Endothelial cell (in vitro differentiated cells): ENCODE measurements around the gene WDR93. TPM values are rescaled to one million over a fixed set of nuclear protein-coding genes. Genes with fewer than 3 reads are reported as not detected.
"Not testable (repeated sequence)": the region's sequence is repeated elsewhere in the genome, so short reads cannot be mapped to it uniquely, and the experiment has no call there.

Experiments
- DNase-seq: peaks from one replicate; pipeline ENCODE4 v3.0.0; 2021; ENCODE audit warnings: low spot score
- H3K27ac Mint-ChIP-seq: one replicate; pipeline ENCODE4 v1.8.0; 2021; ENCODE audit warnings: mixed read lengths, inconsistent platforms; ENCODE audit not compliant: unreplicated experiment
- H3K27me3 Mint-ChIP-seq: one replicate; pipeline ENCODE4 v1.8.0; 2021; ENCODE audit warnings: mild to moderate bottlenecking, moderate library complexity, mixed read lengths, inconsistent platforms; ENCODE audit not compliant: unreplicated experiment
- H3K36me3 Mint-ChIP-seq: one replicate; pipeline ENCODE4 v1.8.0; 2021; ENCODE audit warnings: mild to moderate bottlenecking, low read depth, mixed read lengths, inconsistent platforms; ENCODE audit not compliant: unreplicated experiment
- H3K4me1 Mint-ChIP-seq: one replicate; pipeline ENCODE4 v1.8.0; 2021; ENCODE audit warnings: mild to moderate bottlenecking, mixed read lengths, inconsistent platforms; ENCODE audit not compliant: unreplicated experiment
- H3K4me3 Mint-ChIP-seq: one replicate; pipeline ENCODE4 v1.8.0; 2021; ENCODE audit warnings: mild to moderate bottlenecking, mixed read lengths, inconsistent platforms; ENCODE audit not compliant: unreplicated experiment
- H3K9me3 Mint-ChIP-seq: one replicate; pipeline ENCODE4 v1.8.0; 2021; ENCODE audit warnings: mixed read lengths, inconsistent platforms; ENCODE audit not compliant: unreplicated experiment
- total RNA-seq: library from RNA; stranded (reverse); fragmentation: NEBNext Ultra II Directional; extraction: Animal tissue kit (Norgen Biotek cat#: 25700); gene quantifications from one replicate; pipeline ENCODE4 v1.2.1, GENCODE V29; 2021; ENCODE audit not compliant: unreplicated experiment
- TF ChIP-seq, protein P1 (sequence below): fragments of 200-600 bp; sonication (generic); IDR thresholded peaks from one replicate; pipeline ENCODE4 v1.5.0; 2021; ENCODE audit warnings: antibody characterized with exemption; ENCODE audit not compliant: unreplicated experiment

Gene WDR93
- total RNA-seq, 1 donor from 2014 or later, result 0.13 TPM

DNA sequence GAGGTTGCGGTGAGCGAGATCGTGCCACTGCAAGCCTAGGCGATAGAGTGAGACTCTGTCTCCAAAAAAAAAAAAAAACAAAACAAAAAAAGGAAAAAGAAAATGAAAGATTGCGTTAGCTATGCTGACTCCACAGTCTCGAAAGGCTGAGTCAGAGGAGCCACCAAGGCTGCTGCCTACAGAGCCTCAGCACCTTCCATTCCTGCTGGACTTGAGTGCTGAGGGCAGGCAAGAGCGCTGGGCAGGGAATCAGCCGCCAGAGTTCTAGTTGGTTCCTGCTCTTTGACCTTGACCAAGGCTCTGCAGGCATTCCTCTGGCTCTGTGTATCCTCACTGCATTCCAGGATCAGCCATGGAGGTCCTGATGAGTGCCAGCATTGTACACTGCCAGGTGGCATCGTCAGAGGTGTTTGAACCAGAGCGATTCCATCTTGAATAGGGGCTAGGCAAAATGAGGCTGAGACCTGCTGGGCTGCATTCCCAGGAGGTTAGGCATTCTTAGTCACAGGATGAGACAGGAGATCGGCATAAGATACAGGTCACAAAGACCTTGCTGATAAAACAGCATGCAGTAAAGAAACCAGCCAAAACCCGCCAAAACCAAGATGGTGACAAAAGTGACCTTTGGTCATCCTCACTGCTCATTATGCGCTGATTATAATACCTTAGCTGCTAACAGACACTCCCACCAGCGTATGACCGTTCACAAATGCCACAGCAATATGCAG is 91.4 kb downstream of the WDR93 start:
- TF ChIP-seq, protein P1, sequence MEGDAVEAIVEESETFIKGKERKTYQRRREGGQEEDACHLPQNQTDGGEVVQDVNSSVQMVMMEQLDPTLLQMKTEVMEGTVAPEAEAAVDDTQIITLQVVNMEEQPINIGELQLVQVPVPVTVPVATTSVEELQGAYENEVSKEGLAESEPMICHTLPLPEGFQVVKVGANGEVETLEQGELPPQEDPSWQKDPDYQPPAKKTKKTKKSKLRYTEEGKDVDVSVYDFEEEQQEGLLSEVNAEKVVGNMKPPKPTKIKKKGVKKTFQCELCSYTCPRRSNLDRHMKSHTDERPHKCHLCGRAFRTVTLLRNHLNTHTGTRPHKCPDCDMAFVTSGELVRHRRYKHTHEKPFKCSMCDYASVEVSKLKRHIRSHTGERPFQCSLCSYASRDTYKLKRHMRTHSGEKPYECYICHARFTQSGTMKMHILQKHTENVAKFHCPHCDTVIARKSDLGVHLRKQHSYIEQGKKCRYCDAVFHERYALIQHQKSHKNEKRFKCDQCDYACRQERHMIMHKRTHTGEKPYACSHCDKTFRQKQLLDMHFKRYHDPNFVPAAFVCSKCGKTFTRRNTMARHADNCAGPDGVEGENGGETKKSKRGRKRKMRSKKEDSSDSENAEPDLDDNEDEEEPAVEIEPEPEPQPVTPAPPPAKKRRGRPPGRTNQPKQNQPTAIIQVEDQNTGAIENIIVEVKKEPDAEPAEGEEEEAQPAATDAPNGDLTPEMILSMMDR, result no peak
- H3K36me3 Mint-ChIP-seq, result peaks cover 13% of the 10 kb centered on the region
- no peaks in the 10 kb centered on the region for H3K9me3 Mint-ChIP-seq
- no peak for DNase-seq
- no peak overlapping the region for H3K4me3 Mint-ChIP-seq
- H3K4me1 Mint-ChIP-seq, result no peaks in the 10 kb centered on the region
- peaks cover 4% of the 10 kb centered on the region for H3K27me3 Mint-ChIP-seq
- no peak overlapping the region for H3K27ac Mint-ChIP-seq

DNA sequence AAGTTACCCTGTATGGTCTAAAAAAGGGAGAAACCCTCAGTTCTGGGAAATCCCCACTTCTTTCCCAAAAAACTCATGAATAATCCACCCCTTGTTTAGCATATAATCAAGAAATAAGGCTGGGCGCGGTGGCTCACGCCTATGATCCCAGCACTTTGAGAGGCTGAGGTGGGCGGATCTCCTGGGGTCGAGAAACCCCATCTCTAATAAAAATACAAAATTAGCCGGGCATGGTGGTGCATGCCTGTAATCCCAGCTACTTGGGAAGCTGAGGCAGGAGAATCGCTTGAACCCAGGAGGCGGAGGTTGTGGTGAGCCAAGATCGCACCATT is 92.0 kb downstream of the WDR93 start:
- DNase-seq, H3K9me3 Mint-ChIP-seq, H3K27ac Mint-ChIP-seq, H3K27me3 Mint-ChIP-seq, H3K4me3 Mint-ChIP-seq, H3K4me1 Mint-ChIP-seq: not testable (repeated sequence)
- H3K36me3 Mint-ChIP-seq, result peaks cover 16% of the 10 kb centered on the region

DNA sequence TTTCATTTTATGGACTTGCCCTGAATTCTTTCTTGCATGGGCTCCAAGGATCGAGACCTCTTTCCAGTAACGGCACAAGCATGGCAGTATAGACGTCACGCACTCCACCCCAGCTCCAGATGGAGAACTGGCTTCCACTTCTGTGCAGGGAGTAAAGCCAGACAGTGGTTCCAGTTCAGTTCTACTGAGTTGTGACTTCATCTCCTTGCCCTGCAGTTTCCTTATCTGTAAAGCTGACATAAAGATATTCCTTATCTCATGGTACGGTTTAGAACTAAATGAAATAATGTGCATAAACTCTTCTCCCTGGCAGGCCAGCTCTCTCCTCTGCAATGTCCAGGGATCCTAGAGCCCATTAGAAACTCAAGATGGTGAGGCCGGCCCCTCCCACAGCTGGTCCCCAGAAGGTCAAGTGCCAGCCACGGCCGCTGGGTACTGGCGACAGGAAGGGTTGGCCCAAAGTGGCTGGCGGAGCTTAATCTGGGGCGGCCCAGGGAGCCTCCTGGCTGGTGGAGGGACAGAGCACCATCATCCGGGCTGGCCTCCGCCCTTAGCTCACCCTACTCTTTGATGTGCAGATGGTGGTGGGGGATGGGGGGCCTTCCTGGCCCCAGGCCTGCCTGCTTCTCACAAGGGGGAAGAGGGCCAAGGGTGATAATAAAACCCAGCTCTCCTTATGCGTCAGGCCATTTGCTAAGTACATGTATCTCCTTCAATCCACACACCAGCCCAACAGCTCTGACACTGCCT is 92.7 kb downstream of the WDR93 start:
- TF ChIP-seq, protein P1, result no peak
- no peak overlapping the region for H3K4me3 Mint-ChIP-seq

DNA sequence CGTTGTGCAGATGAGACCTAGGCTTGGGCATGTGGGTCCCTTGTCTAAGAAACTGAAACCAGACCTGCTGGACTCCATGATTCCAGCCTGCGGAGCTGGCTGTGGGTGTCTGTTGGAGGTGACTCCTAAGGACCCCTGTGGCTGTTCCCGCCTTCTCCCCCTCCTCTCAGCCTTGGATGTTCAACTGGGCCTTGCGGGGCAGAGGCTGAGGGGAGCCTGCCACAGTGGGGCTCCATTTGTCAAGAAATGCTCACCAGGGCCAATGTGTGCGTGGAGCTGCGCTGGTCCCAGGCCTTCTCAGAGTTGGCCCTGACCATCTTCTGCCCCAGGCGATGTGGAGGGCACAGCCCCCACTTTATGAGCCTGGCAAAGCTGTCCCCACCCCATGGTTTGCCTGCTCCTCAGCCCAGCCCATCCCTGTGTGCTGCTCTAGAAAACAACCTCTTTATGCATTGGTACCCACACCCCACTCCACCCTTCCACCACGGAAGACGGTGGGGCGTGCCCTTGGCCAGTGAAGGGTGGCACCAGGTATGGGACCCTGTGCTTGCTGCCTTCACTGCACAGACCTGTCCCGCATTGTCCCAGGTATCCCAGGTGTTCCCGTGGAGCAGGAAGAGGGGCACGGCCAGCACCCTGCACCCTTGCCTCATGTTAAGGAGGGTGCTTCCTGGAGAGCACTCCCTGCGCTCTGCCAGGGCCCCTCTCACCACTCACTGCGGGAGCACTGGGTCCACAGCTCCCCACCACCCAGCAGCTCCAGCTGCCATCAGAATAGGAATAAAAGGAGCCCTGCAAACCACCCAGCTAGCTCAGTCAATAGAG is 93.5 kb downstream of the WDR93 start:
- Mint-ChIP-seq H3K4me3 (no peak overlapping the region), H3K27me3 (peaks cover 4% of the 10 kb centered on the region), H3K27ac (no peak overlapping the region), H3K9me3 (peaks cover 4% of the 10 kb centered on the region), H3K36me3 (peaks cover 27% of the 10 kb centered on the region), H3K4me1 (no peaks in the 10 kb centered on the region)
- TF ChIP-seq, protein P1, result no peak
- no peak for DNase-seq

More for the DNA sequence above, 92.7 kb downstream of the WDR93 start:
- H3K27ac Mint-ChIP-seq, result no peak overlapping the region
- no peaks in the 10 kb centered on the region for H3K4me1 Mint-ChIP-seq
- peaks cover 4% of the 10 kb centered on the region for H3K27me3 Mint-ChIP-seq
- no peak for DNase-seq
- peaks cover 3% of the 10 kb centered on the region for H3K9me3 Mint-ChIP-seq
- H3K36me3 Mint-ChIP-seq, result peaks cover 23% of the 10 kb centered on the region

DNA sequence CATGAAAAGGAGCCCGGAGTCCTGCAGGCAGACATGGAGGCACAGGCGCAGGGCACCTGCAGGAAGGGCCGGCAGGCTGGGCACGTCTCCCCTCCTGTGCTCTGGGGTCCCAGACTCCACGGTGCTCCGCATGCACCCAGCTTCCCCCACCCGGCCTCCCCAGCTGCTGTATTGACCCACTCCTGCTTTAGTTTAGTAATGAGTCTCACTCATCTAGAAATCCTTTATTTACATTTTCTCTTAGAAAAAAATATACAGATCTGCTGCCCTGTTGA is 94.0 kb downstream of the WDR93 start:
- Mint-ChIP-seq H3K4me3 (no peak overlapping the region), H3K9me3 (peaks cover 4% of the 10 kb centered on the region), H3K27ac (no peak overlapping the region), H3K27me3 (peaks cover 4% of the 10 kb centered on the region), H3K36me3 (peaks cover 31% of the 10 kb centered on the region), H3K4me1 (no peaks in the 10 kb centered on the region)
- TF ChIP-seq, protein P1, result no peak
- DNase-seq, result no peak
